Measurements from ENCODE around the gene CTNNA1.
"Not testable (repeated sequence)": the region's sequence is repeated elsewhere in the genome, so short reads cannot be mapped to it uniquely, and the experiment has no call there.

Gene CTNNA1

DNA sequence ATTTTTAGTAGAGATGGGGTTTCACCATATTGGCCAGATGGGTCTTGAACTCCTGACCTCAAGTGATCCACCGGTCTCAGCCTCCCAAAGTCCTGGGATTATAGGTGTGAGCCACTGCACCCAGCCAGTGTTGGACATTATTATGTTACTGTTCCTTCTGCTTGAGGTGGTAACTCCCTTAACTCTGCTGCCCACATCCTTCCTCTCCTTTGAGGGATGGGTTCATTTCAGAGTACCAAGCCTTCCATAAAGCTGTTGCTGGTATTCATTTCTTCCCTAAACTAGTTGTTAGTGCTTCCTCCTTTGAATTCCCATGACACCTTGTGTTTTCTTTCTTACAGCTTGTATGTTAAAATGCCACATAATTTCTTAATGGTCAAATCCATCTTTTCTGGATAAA is 54.0 kb downstream of the CTNNA1 start:
- no peak for DNase-seq (ENCODE audit: low read depth in 1 of 2, low spot score in 1 of 2)

DNA sequence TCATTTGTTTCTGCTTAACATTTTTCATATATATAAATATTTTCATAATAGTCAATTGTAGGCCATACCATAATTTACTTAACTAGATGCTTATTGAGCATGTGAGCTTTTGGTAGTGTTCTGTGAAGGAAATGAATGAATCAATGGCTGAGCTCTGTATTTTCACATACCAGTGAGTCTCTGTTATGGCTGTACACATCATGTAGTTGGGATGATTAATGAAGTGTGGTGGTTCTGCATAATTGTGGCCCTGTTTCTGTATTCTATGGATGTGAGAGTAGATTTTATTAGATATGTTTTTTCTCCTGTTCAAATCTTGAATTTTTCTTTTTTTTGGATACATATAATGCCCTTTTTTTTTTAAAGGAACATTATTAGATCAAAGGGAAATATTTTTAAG is 56.2 kb downstream of the CTNNA1 start:
- DNase-seq (ENCODE audit: low read depth in 1 of 2, low spot score in 1 of 2), result no peak

GRCh38 chr5:138810861-138811260 is 57.6 kb downstream of the CTNNA1 start:
- not testable (repeated sequence) for DNase-seq (ENCODE audit: low read depth in 1 of 2, low spot score in 1 of 2)

GRCh38 chr5:138815529-138815928 is 62.3 kb downstream of the CTNNA1 start:
- DNase-seq (ENCODE audit: low read depth in 1 of 2, low spot score in 1 of 2), result no peak

DNA sequence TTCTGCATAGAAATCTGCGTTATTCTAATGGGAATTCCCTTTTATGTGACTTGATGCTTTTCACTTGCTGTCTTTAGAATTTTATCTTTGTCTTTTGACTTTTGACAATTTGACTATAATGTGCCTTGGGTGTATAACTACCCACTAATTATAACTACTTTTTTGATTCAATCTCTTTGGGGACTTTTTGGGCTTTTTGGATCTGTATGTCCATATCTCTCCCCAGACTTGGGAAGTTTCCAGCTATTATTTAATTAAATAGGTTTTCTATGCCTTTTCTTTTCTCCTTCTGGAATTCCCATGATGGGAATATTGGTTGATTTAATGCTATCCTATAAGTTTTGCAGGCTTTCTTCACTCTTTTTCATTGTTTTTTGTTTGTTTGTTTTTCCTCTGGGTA is 64.0 kb downstream of the CTNNA1 start:
- DNase-seq (ENCODE audit: low read depth in 1 of 2, low spot score in 1 of 2), result no peak

GRCh38 chr5:138819081-138819480 is 65.9 kb downstream of the CTNNA1 start:
- no peak for DNase-seq (ENCODE audit: low read depth in 1 of 2, low spot score in 1 of 2)

GRCh38 chr5:138820695-138821094 is 67.5 kb downstream of the CTNNA1 start:
- no peak for DNase-seq (ENCODE audit: low read depth in 1 of 2, low spot score in 1 of 2)

- DNase-seq (ENCODE audit: low read depth in 1 of 2, low spot score in 1 of 2), result no peak
Measured at GRCh38 chr5:138824516-138824915, 71.3 kb downstream of the CTNNA1 start.

GRCh38 chr5:138824924-138825863 is 72.0 kb downstream of the CTNNA1 start:
- no peak for DNase-seq (ENCODE audit: low read depth in 1 of 2, low spot score in 1 of 2)

DNA sequence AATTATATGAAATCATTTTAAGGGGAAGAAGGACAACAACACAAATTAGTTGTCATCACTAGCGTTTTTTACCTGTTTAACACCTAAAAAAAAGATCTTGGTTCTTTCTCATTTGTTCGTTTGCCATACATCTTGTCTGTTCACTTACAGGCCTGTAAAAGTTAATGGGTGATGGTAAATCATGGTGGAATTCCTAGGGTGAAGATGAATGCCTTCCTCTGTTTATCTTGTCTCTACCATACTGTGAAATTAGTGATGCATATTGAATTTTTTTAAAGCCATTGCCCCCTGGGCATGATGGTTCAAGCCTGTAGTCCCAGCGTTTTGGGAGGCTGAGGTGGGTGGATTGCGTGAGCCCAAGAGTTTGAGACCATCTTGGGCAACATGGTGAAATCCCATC is 75.3 kb downstream of the CTNNA1 start:
- DNase-seq (ENCODE audit: low read depth in 1 of 2, low spot score in 1 of 2), result no peak

GRCh38 chr5:138829341-138829740 is 76.1 kb downstream of the CTNNA1 start:
- no peak for DNase-seq (ENCODE audit: low read depth in 1 of 2, low spot score in 1 of 2)

- DNase-seq (ENCODE audit: low read depth in 1 of 2, low spot score in 1 of 2), result no peak
Measured at GRCh38 chr5:138831703-138832102, 78.5 kb downstream of the CTNNA1 start.

- no peak for DNase-seq (ENCODE audit: low read depth in 1 of 2, low spot score in 1 of 2)
Measured at GRCh38 chr5:138832218-138832617, 79.0 kb downstream of the CTNNA1 start.

GRCh38 chr5:138833080-138833479 is 79.9 kb downstream of the CTNNA1 start:
- no peak for DNase-seq (ENCODE audit: low read depth in 1 of 2, low spot score in 1 of 2)

DNA sequence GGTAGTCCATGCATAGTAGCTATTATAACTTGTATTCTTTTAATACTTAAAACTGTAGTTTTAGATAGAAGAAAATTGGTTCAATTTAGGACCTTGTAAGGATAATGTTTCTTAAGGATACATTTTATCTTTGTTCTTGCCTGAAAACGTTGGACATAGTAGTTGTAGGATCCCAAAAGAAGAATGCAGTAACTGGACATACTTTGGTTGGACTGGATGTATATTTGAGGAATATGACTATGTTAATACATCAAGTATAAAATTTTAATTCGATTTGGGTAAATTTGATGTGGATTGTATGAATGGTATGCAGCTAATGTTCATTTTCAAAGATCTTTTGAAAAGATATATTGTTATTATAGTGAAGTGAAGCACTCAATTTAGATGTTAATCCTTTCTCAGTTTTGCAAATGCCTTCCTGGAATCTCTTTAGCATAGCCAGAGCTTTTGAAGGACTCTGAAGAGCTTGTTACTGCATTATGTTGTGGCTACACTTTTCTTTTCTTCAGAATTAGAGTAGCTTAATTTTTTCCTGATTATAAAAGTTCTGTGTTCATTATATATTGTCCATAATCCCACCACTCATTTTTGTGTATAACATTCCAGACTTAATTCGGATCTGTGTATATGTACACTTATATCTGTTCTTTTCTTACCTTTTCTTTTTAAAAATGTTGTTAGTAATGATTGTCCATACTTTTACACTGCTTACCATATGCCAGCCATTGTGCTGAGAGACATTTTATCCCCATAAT is 80.7 kb downstream of the CTNNA1 start:
- DNase-seq (ENCODE audit: low read depth in 1 of 2, low spot score in 1 of 2), result no peak

- DNase-seq (ENCODE audit: low read depth in 1 of 2, low spot score in 1 of 2), result not testable (repeated sequence)
Measured at GRCh38 chr5:138834853-138835252, 81.6 kb downstream of the CTNNA1 start.

DNA sequence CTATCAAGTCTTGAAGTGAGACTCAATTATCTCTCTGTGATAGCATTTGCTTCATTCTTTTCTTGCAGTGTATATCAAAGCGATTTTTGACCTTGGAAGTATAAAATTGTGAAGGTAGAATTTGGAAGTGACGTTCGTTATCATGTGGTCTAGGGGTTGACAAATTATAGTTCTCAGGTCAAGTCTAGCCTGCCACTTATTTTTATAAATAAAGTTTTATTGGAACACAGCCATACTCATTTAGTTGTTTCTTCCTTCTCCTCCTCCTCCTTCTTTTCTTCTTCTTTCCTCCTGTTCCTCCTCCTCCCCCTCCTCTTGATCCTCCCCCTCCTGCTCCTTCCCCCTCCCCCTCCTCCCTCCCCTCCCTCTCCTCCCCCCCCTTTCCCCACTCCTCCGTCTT is 83.9 kb downstream of the CTNNA1 start:
- DNase-seq (ENCODE audit: low read depth in 1 of 2, low spot score in 1 of 2), result no peak

GRCh38 chr5:138840103-138840502 is 86.9 kb downstream of the CTNNA1 start:
- no peak for DNase-seq (ENCODE audit: low read depth in 1 of 2, low spot score in 1 of 2)

GRCh38 chr5:138841531-138841930 is 88.3 kb downstream of the CTNNA1 start:
- DNase-seq (ENCODE audit: low read depth in 1 of 2, low spot score in 1 of 2), result no peak

- DNase-seq (ENCODE audit: low read depth in 1 of 2, low spot score in 1 of 2), result no peak
Measured at GRCh38 chr5:138843316-138844124, 90.3 kb downstream of the CTNNA1 start.

DNA sequence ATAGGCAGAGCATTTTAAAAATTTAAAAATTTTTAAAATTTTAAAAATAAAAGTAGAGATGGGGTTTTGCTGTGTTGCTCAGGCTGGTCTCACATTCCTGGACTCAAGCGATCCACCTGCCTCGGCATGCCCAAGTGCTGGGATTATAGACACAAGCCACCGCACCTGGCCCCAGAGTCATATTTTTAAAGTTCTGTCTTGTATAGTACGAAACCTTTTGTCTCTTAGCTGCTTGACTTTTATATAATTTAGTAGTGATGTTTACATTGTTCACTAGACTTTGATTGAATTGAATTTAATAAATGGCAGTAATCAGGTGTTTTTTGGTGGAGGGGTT is 90.9 kb downstream of the CTNNA1 start:
- no peak for DNase-seq (ENCODE audit: low read depth in 1 of 2, low spot score in 1 of 2)
